ENCODE measurements around the gene CDK17.

- no peak for TF ChIP-seq CTCF (IDR thresholded peaks at IDR 0.05)
- no peak for TF ChIP-seq POLR2A (IDR thresholded peaks at IDR 0.05)
- TF ChIP-seq EP300 (IDR thresholded peaks at IDR 0.05) = peak in 1 of 2 donors; percentile 20
These were observed 166.2 kb downstream of the CDK17 start for GRCh38 chr12:96233939-96234461.

Measured in tibial nerve (tissue), 4 donors.